HEK293 (cell line): ENCODE measurements around the gene ASIC1.

ENCODE experiments used
- EGR2 ChIP-seq: fragments of 450-650 bp; formaldehyde crosslinking; IDR thresholded peaks from 2 replicates; pipeline ENCODE4 v1.5.1; 2016; ENCODE audit warnings: low read depth, missing biosample characterization, missing genetic modification characterization
- GFI1B ChIP-seq: fragments of 450-650 bp; formaldehyde crosslinking; IDR thresholded peaks from 2 replicates; pipeline ENCODE4 v1.5.1; 2016; ENCODE audit warnings: missing biosample characterization, missing genetic modification characterization
- GLIS2 ChIP-seq: fragments of 450-650 bp; formaldehyde crosslinking; IDR thresholded peaks from 2 replicates; pipeline ENCODE4 v1.5.1; 2016; ENCODE audit warnings: missing biosample characterization, missing genetic modification characterization
- KLF10 ChIP-seq: fragments of 450-650 bp; IDR thresholded peaks from 2 replicates; pipeline ENCODE4 v1.5.1; 2018; ENCODE audit warnings: missing biosample characterization, mild to moderate bottlenecking, missing genetic modification characterization
- OSR2 ChIP-seq: fragments of 450-650 bp; formaldehyde crosslinking; IDR thresholded peaks from 2 replicates; pipeline ENCODE4 v1.5.1; 2016; ENCODE audit warnings: missing biosample characterization, missing genetic modification characterization
- SCRT1 ChIP-seq: fragments of 450-650 bp; formaldehyde crosslinking; IDR thresholded peaks from 2 replicates; pipeline ENCODE4 v1.5.1; 2016; ENCODE audit warnings: missing biosample characterization, missing genetic modification characterization, borderline replicate concordance
- SETDB1 ChIP-seq: IDR thresholded peaks from one replicate; pipeline ENCODE4 v1.6.1; 2017; ENCODE audit warnings: mild to moderate bottlenecking, low read length, moderate library complexity, mixed read lengths; ENCODE audit not compliant: insufficient read length
- ZBTB48 ChIP-seq: fragments of 450-650 bp; formaldehyde crosslinking; IDR thresholded peaks from 2 replicates; pipeline ENCODE4 v1.5.1; 2016; ENCODE audit warnings: missing biosample characterization, missing genetic modification characterization
- ZNF211 ChIP-seq: fragments of 450-650 bp; formaldehyde crosslinking; IDR thresholded peaks from 2 replicates; pipeline ENCODE4 v1.5.1; 2016; ENCODE audit warnings: low read depth, missing biosample characterization, missing genetic modification characterization
- ZNF214 ChIP-seq: fragments of 450-650 bp; formaldehyde crosslinking; IDR thresholded peaks from 2 replicates; pipeline ENCODE4 v1.5.1; 2017; ENCODE audit warnings: missing biosample characterization, mild to moderate bottlenecking, missing genetic modification characterization, borderline replicate concordance
- ZNF335 ChIP-seq: fragments of 450-650 bp; formaldehyde crosslinking; conservative IDR thresholded peaks from 2 replicates; pipeline ENCODE4 v1.5.1; 2016; ENCODE audit warnings: missing biosample characterization, missing genetic modification characterization
- ZNF354C ChIP-seq: fragments of 450-650 bp; formaldehyde crosslinking; IDR thresholded peaks from 2 replicates; pipeline ENCODE4 v1.5.1; 2016; ENCODE audit warnings: missing biosample characterization, missing genetic modification characterization, low read depth, borderline replicate concordance
- ZNF416 ChIP-seq: fragments of 450-650 bp; formaldehyde crosslinking; IDR thresholded peaks from 2 replicates; pipeline ENCODE4 v1.5.1; 2016; ENCODE audit warnings: missing biosample characterization, missing genetic modification characterization
- ZNF521 ChIP-seq: fragments of 450-650 bp; formaldehyde crosslinking; IDR thresholded peaks from 2 replicates; pipeline ENCODE4 v1.5.1; 2017; ENCODE audit warnings: missing biosample characterization, mild to moderate bottlenecking, missing genetic modification characterization
- ZNF610 ChIP-seq: fragments of 450-650 bp; formaldehyde crosslinking; IDR thresholded peaks from 2 replicates; pipeline ENCODE4 v1.5.1; 2016; ENCODE audit warnings: missing biosample characterization, missing genetic modification characterization, borderline replicate concordance
- ZNF626 ChIP-seq: fragments of 450-650 bp; sonication (Bioruptor Pico); formaldehyde crosslinking; IDR thresholded peaks from 2 replicates; pipeline ENCODE4 v1.5.1; 2018; ENCODE audit warnings: missing biosample characterization, missing genetic modification characterization, inconsistent platforms
- ZNF654 ChIP-seq: fragments of 450-650 bp; formaldehyde crosslinking; IDR thresholded peaks from 2 replicates; pipeline ENCODE4 v1.5.1; 2016; ENCODE audit warnings: low read depth, missing biosample characterization, missing genetic modification characterization
- ZNF701 ChIP-seq: fragments of 450-650 bp; formaldehyde crosslinking; IDR thresholded peaks from 2 replicates; pipeline ENCODE4 v1.5.1; 2016; ENCODE audit warnings: missing biosample characterization, missing genetic modification characterization
- ZNF707 ChIP-seq: fragments of 450-650 bp; formaldehyde crosslinking; IDR thresholded peaks from 2 replicates; pipeline ENCODE4 v1.5.1; 2016; ENCODE audit warnings: missing biosample characterization, missing genetic modification characterization
- TF ChIP-seq, protein P1 (sequence below): fragments of 450-650 bp; formaldehyde crosslinking; IDR thresholded peaks from 2 replicates; pipeline ENCODE4 v1.5.1; 2016; ENCODE audit warnings: missing biosample characterization, missing genetic modification characterization
- TF ChIP-seq, protein P2 (sequence below): IDR thresholded peaks from 2 replicates; pipeline ENCODE4 v1.6.1; 2011; ENCODE audit warnings: mild to moderate bottlenecking, low read depth, low read length, borderline replicate concordance
- TF ChIP-seq, protein P3 (sequence below): fragments of 450-650 bp; formaldehyde crosslinking; IDR thresholded peaks from 2 replicates; pipeline ENCODE4 v1.5.1; 2016; ENCODE audit warnings: missing biosample characterization, missing genetic modification characterization
- TF ChIP-seq, protein P4 (sequence below): fragments of 450-650 bp; formaldehyde crosslinking; IDR thresholded peaks from 2 replicates; pipeline ENCODE4 v1.5.1; 2016; ENCODE audit warnings: missing biosample characterization, missing genetic modification characterization, low read depth
- TF ChIP-seq, protein P5 (sequence below): fragments of 450-650 bp; formaldehyde crosslinking; IDR thresholded peaks from 2 replicates; pipeline ENCODE4 v1.5.1; 2017; ENCODE audit warnings: missing biosample characterization, missing genetic modification characterization
- TF ChIP-seq, protein P6 (sequence below): fragments of 450-650 bp; formaldehyde crosslinking; IDR thresholded peaks from 2 replicates; pipeline ENCODE4 v1.5.1; 2016; ENCODE audit warnings: missing biosample characterization, missing genetic modification characterization
- TF ChIP-seq, protein P7 (sequence below): fragments of 450-650 bp; formaldehyde crosslinking; IDR thresholded peaks from 2 replicates; pipeline ENCODE4 v1.5.1; 2016; ENCODE audit warnings: missing biosample characterization, missing genetic modification characterization
- TF ChIP-seq, protein P8 (sequence below): fragments of 450-650 bp; formaldehyde crosslinking; IDR thresholded peaks from 2 replicates; pipeline ENCODE4 v1.5.1; 2016; ENCODE audit warnings: missing biosample characterization, missing genetic modification characterization

Gene ASIC1

DNA sequence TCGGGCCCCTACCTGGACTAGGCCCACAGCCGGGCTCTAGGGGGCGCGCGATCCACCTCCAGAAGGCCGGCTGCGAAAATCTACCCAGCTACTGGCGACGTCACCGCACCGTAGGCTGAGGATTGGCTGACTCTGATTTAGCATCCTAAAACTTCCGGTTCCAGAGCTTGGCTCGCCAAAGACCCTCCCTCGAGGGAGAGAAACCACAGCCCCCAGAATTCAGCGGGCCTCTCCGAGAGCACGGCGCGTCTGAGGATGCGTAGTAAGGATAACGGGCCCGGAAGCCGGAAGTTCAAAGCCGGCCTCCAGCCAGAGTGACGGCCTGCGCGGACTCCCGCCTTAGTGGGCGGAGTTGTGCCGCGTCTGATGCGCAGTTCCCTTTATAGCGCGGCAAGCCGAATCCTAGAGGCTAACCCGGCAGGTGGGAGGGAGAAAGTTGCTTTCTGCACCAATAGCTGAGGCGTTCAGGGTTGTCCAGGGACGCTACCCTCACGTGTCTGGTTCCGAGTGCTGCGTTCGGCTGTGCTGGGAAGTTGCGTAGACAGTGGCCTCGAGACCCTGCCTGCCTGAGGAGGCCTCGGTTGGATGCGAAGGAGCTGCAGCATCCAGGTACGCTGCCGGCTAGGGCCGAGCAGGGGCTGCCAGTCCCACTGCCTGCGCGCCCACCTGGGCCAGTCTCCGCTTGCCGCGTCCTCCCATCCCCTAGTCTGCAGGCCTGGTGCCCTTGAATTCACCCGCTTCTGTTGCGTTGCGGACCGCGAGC, 54.5 kb downstream of the ASIC1 start, which contains the start of gene COX14 (continued):
- TF ChIP-seq, protein P1, sequence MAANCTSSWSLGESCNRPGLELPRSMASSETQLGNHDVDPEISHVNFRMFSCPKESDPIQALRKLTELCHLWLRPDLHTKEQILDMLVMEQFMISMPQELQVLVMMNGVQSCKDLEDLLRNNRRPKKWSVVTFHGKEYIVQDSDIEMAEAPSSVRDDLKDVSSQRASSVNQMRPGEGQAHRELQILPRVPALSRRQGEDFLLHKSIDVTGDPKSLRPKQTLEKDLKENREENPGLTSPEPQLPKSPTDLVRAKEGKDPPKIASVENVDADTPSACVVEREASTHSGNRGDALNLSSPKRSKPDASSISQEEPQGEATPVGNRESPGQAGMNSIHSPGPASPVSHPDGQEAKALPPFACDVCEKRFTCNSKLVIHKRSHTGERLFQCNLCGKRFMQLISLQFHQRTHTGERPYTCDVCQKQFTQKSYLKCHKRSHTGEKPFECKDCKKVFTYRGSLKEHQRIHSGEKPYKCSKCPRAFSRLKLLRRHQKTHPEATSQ (tag by site-specific recombination): peak; percentile 20; the same call in 1 of the 2 replicates
- TF ChIP-seq GLIS2 (tag by site-specific recombination) (no peak), ZNF701 (tag by site-specific recombination) (no peak), ZNF354C (tag by site-specific recombination) (no peak), OSR2 (tag by site-specific recombination) (no peak), ZNF214 (tag by site-specific recombination) (no peak), ZNF416 (tag by site-specific recombination) (no peak), ZNF335 (tag by site-specific recombination) (peak; percentile 99), ZNF521 (tag by site-specific recombination) (no peak), KLF10 (tag by site-specific recombination) (no peak), SCRT1 (no peak), ZNF707 (tag by site-specific recombination) (no peak), GFI1B (tag by site-specific recombination) (no peak), ZNF211 (tag by site-specific recombination) (no peak), ZNF654 (tag by site-specific recombination) (no peak), ZNF610 (tag by site-specific recombination) (peak; percentile 49; the same call in 1 of the 2 replicates), EGR2 (tag by site-specific recombination) (no peak), ZNF626 (tag by site-specific recombination) (no peak), ZBTB48 (peak; percentile 85), SETDB1 (no peak)
- TF ChIP-seq, protein P2, sequence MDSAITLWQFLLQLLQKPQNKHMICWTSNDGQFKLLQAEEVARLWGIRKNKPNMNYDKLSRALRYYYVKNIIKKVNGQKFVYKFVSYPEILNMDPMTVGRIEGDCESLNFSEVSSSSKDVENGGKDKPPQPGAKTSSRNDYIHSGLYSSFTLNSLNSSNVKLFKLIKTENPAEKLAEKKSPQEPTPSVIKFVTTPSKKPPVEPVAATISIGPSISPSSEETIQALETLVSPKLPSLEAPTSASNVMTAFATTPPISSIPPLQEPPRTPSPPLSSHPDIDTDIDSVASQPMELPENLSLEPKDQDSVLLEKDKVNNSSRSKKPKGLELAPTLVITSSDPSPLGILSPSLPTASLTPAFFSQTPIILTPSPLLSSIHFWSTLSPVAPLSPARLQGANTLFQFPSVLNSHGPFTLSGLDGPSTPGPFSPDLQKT: peak; percentile 59; the same call in 1 of the 2 replicates
- TF ChIP-seq, protein P3, sequence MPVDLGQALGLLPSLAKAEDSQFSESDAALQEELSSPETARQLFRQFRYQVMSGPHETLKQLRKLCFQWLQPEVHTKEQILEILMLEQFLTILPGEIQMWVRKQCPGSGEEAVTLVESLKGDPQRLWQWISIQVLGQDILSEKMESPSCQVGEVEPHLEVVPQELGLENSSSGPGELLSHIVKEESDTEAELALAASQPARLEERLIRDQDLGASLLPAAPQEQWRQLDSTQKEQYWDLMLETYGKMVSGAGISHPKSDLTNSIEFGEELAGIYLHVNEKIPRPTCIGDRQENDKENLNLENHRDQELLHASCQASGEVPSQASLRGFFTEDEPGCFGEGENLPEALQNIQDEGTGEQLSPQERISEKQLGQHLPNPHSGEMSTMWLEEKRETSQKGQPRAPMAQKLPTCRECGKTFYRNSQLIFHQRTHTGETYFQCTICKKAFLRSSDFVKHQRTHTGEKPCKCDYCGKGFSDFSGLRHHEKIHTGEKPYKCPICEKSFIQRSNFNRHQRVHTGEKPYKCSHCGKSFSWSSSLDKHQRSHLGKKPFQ: no peak
- TF ChIP-seq, protein P4, sequence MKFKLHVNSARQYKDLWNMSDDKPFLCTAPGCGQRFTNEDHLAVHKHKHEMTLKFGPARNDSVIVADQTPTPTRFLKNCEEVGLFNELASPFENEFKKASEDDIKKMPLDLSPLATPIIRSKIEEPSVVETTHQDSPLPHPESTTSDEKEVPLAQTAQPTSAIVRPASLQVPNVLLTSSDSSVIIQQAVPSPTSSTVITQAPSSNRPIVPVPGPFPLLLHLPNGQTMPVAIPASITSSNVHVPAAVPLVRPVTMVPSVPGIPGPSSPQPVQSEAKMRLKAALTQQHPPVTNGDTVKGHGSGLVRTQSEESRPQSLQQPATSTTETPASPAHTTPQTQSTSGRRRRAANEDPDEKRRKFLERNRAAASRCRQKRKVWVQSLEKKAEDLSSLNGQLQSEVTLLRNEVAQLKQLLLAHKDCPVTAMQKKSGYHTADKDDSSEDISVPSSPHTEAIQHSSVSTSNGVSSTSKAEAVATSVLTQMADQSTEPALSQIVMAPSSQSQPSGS (tag by site-specific recombination): peak; percentile 32; the same call in 1 of the 2 replicates
- TF ChIP-seq, protein P5, sequence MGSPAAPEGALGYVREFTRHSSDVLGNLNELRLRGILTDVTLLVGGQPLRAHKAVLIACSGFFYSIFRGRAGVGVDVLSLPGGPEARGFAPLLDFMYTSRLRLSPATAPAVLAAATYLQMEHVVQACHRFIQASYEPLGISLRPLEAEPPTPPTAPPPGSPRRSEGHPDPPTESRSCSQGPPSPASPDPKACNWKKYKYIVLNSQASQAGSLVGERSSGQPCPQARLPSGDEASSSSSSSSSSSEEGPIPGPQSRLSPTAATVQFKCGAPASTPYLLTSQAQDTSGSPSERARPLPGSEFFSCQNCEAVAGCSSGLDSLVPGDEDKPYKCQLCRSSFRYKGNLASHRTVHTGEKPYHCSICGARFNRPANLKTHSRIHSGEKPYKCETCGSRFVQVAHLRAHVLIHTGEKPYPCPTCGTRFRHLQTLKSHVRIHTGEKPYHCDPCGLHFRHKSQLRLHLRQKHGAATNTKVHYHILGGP (tag by site-specific recombination): no peak
- TF ChIP-seq, protein P6, sequence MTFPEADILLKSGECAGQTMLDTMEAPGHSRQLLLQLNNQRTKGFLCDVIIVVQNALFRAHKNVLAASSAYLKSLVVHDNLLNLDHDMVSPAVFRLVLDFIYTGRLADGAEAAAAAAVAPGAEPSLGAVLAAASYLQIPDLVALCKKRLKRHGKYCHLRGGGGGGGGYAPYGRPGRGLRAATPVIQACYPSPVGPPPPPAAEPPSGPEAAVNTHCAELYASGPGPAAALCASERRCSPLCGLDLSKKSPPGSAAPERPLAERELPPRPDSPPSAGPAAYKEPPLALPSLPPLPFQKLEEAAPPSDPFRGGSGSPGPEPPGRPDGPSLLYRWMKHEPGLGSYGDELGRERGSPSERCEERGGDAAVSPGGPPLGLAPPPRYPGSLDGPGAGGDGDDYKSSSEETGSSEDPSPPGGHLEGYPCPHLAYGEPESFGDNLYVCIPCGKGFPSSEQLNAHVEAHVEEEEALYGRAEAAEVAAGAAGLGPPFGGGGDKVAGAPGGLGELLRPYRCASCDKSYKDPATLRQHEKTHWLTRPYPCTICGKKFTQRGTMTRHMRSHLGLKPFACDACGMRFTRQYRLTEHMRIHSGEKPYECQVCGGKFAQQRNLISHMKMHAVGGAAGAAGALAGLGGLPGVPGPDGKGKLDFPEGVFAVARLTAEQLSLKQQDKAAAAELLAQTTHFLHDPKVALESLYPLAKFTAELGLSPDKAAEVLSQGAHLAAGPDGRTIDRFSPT (tag by site-specific recombination): no peak
- TF ChIP-seq, protein P7, sequence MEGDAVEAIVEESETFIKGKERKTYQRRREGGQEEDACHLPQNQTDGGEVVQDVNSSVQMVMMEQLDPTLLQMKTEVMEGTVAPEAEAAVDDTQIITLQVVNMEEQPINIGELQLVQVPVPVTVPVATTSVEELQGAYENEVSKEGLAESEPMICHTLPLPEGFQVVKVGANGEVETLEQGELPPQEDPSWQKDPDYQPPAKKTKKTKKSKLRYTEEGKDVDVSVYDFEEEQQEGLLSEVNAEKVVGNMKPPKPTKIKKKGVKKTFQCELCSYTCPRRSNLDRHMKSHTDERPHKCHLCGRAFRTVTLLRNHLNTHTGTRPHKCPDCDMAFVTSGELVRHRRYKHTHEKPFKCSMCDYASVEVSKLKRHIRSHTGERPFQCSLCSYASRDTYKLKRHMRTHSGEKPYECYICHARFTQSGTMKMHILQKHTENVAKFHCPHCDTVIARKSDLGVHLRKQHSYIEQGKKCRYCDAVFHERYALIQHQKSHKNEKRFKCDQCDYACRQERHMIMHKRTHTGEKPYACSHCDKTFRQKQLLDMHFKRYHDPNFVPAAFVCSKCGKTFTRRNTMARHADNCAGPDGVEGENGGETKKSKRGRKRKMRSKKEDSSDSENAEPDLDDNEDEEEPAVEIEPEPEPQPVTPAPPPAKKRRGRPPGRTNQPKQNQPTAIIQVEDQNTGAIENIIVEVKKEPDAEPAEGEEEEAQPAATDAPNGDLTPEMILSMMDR (tag by site-specific recombination): peak; percentile 96; the same call in 1 of the 2 replicates
- TF ChIP-seq, protein P8, sequence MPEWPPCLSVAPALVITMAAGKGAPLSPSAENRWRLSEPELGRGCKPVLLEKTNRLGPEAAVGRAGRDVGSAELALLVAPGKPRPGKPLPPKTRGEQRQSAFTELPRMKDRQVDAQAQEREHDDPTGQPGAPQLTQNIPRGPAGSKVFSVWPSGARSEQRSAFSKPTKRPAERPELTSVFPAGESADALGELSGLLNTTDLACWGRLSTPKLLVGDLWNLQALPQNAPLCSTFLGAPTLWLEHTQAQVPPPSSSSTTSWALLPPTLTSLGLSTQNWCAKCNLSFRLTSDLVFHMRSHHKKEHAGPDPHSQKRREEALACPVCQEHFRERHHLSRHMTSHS: no peak
